Effector CD4-positive, alpha-beta T cell (primary cell): ENCODE measurements around the gene DTNA.

Experiments used
- DNase-seq: peaks from one replicate; pipeline ENCODE4 v3.0.0-alpha.2; 2020

DTNA gene

DNA sequence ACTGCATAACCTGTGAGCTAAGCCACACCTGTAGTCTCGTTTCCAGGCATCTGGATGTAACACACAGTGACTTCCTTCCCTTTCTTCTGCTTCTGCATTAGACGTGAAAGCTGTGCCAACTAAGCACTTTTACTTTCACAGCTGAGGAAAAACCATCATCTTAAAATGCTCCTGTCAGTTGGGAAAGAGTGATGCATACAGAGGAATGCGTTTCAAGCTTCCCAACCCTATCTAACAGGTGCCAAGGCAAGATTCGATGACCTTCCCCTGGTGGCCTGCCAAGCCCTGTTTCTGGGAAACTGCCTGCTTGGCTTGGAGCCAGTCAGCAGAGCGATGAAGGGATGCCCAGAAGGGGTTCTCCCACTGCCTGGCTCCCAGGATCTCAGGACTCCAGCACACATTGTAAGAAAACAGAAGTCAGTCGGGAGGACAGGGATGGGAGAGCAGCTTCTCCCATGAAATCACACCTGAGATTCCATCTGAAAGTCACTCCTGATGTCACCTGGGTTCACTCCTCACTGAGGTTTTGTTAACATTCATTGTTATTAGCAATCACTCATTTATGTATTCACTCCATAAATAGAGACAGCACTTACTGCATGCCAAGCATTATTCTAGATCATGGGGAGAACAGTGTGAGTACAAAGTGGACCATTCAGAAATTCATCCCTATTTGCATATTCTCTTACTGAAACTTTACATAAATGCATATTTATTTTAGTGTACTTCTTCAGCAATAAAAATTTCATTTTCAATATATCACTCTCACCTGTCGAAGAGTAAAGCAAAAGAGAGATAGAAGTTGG is 64.1 kb downstream of the DTNA start:
- DNase-seq: no peak

DNA sequence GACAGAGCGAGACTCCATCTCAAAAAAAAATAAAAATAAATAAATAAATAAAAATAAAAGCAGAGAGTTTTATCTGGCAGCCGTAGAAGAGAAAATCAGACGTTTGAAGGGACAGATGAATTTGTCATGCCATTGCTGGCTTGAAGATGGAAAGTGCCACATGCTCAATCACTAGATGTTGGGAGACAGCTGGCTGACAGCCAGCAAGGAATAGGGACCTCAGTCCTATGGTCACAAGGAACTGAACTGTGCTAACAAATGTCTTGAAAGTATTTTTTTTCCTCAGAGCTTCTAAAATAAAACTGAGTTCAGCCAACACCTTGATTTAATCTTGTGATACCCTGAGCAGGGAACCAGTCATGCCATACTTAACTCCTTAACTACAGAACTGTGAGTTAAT is 65.4 kb downstream of the DTNA start:
- DNase-seq: no peak

DNA sequence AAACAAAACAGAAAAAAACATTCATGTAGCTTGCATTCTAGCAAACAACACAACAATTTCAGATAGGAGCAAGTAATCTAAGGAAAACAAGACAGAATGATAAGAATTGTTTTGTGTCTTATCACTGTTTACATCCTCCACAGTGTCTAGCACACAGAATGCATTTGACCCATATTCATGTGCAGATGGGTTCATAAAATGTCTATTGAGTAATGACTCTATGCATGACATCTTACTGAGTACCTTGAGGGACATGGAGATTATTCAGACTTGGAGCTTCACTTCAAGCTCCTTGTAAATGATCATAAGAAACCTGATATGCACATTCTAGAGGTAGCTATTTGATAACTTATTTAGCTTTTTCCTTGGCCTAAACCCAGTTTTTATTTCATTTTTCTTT is 69.0 kb downstream of the DTNA start:
- no peak for DNase-seq

DNA sequence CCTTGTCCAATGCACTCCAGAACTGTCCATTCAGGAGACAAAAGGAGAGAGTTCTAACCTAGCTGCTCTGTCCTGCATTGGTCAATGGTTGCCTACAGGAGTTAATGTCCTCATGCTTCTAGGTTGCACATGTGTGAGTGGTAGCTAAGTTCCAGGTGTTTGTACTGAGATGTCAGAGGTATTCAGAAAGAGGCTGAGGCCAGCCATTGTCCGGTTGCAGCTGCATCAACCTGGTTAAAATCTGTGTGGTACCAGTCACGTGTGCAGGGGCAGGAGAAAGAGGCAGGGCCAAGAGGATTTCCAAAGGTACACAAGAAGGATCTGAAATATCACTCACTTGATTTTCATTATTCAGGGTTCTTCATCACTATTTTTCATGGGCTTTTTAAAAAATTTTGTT is 70.8 kb downstream of the DTNA start:
- no peak for DNase-seq

DNA sequence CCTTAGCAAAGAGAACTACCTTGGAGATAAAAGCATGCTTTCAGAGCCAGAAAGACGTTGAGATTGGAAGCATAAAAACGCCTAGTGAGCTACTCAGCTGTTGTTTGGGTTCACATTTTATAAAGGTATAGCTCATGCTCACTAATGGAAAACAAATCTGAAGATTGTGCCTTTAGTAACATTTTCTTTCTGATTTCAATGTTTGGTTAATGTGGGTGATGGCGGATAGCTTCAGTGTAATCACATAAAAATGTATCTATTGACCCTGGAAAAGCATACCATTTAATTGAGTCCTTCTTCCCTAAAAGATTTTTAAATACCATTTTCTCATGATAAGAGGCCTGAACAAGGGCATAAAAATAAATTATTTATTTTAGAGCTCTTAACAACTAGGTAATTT is 73.4 kb downstream of the DTNA start:
- DNase-seq: no peak

DNA sequence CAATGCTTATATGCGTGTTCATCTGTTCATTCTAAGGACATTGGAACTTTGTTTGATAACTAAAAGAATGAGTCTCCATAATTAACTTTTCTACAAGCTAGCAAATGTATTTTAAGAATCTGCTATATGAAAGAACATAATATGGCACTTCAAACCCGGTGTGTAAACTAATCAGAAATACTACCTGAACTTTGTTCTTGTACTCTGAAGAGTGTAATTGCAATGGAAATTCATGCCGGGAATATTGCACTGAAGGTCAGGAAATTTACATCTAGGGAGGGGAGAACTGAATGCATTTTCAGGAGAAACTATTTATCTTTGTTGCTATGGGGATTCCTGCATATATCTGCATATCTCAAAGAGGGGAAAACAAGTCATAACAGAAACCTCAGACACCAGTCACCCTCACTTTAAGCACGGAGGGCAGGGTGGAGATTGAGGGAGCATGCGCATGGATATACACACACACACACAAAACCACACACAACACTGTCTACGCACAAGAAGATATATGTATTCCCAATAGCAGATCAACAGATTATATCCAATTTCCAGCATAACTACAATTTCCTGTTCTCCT is 76.2 kb downstream of the DTNA start:
- no peak for DNase-seq

DNA sequence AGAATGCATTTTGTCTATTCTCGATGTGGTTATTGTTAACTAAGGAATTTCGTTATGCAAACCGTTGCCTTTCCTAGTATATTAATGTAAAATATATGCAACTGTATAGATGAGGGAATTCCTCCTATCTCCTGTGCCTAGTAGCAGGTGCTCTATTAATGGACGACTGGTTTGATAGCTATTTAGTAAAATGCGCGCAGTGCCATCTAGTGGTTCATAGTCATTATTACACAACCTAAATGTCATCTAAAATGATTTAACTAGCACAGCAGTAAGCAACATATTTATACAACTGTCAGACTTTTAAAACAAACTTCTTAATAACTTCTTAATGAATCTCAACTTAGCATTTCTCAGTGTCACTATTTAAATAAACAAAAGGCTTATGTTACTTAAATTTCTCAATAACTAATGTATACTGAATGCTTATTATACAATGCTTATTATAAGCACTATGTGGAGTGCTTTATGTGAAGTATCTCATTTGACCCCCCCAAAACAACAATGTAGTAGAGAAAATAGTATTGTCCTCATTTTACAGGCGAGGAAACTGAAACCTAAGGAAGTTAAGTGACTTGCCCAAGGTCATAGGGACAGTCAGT is 77.9 kb downstream of the DTNA start:
- peak; percentile 2 for DNase-seq

DNA sequence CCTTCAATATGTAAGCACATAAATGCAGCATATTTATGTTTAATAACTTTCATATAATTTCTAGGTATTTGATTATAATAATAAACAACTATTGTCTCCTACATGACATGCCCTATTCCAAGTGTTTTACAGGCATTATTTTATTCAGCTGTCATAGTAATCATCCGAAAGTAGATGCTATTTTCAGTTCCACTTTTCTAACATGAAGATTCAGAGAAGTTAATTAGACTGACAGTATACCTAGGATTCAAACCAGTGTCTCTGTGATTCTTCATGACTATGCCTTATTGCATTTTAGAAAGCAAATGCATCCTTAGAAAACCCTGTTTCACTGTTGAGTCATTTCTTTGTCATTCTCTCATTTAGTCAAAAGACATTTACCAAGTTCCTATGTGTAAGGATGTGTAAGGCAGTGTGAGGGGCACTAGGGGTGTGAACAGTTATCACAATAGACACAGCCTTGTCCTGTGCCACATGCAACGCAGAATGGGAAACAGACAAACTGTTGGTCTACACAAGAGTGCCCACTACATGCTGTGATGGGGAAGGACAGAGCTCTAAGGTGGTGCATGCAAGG is 79.8 kb downstream of the DTNA start:
- DNase-seq: no peak

DNA sequence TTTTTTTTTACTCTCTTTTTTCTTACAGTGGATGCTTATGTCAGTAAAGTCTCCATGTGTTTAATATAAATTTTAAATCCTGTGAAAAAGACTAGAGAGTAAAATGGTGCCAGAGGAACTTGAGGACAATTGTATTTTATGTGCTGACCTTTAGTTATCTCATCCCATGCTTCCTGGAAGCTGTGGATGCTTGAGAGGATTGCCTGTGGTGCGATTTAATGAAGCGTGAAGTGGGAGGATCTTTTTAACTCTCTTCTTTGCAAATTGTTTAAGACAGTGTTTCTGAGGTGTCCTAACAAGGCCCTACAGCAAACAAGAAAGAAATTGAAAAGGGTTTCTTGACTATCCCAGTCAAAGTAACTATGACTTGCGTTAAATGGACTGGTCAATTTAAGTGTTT is 84.2 kb downstream of the DTNA start:
- DNase-seq: no peak

DNA sequence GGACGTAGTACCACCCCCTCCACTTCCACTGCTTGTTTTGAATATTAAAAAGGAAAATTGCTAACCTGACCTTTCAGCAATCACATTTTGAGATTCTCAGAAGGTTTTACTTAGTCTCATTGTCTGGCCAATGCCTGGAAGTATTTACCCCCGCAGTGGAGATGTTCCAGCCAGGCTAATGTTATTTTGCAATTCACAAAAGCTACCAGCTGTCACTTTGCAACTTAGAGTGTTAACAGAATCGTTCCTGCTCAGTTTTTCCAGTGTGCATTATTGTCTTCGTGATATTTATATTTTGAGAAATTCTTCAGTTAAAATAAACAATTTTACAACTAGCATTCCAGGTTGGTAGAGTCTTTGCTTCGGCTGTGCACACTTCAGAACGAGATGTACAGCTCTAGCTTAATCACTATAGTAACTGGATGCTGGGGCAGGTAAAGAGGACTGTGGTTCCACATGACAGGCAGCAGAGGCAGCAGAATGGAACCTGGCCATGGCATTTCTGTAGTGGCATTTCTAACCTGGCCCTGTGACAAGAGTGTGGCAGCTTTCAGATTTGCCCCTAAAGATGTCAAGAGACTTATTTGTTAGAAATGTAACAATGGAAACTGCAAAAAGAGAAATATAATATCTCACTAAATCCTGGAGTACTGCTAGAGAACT is 85.1 kb downstream of the DTNA start:
- no peak for DNase-seq

DNA sequence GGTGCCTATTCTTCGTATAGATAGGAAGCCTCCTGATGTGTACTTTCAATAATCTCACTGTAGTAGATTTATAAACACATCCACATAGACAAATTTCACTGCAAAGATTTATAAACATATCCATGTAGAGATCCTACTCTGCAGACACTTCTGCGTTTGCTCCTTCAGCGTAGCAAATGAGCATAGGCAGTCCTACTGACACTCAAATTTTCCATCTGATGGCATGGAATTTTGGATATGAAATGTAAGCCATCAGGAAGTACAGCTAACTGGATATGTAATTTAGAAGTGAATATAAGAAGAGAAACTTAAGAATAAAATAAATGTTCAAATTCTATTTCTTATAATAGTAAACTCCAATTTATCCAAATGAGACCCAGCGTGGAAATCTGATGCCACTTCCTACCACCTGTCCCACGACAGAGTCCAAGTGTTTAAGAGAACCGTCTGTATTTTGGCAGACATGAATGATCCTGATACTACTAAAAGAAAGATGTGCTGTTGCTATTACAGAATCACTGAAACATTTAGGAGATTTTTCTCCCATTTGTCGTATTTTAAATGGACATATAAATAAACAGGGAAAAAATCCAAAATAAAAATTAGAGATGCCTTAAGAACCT is 86.0 kb downstream of the DTNA start:
- DNase-seq: no peak

DNA sequence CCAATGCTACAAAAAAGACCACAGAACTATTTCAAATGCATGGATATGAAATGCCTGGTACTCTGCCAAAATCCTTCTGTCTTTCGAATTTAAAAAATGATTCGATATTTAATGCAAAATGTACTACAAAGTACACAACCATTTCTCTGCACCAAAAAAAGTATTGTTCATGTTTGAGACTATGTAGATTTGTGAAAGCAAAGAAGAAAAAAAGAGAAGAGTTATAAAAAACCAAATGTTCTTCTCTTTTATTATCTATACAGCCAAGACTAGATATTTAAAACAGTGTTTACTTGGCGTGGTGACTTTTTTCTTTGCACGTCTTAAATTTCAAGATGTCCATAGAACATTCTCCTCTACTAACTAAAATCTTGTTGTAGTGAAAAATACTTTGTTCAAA is 89.2 kb downstream of the DTNA start:
- DNase-seq: no peak

DNA sequence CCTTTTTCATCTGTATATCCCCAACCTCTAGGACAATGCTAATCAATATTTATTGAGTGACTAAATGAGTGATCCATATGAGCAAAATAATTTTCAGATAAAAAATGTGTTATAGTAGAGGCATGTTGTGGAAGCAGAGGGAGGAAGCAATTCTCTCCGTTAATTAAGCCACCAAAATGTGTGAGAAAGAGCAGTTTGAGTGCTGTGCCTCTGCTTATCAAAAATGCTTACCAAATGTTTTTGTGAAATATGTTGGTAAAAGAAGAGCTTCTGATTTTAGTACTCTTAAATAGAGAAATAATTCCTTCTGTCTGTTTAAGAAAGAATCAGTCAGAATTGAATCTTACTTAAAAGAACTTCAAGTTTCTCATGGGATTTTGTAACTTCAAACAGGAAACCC is 90.3 kb downstream of the DTNA start:
- no peak for DNase-seq

DNA sequence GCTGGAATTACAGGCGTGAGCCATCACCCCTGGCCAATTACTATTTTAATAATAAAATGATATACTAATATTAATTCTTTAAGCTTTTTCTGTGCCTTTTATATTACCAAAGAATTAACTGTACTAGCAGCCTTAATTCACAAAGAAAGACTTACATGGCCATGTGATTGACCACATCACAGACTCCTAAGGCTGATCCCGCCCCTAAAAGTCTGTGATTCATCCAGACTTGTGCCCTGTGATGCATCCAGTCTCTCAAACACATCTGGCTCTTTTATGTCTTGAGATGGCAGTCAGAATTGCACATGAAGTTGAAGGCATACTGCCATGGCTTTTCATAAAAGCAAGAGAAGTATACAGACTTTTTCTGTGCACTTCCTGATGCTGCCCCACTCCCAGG is 91.7 kb downstream of the DTNA start:
- DNase-seq: no peak

DNA sequence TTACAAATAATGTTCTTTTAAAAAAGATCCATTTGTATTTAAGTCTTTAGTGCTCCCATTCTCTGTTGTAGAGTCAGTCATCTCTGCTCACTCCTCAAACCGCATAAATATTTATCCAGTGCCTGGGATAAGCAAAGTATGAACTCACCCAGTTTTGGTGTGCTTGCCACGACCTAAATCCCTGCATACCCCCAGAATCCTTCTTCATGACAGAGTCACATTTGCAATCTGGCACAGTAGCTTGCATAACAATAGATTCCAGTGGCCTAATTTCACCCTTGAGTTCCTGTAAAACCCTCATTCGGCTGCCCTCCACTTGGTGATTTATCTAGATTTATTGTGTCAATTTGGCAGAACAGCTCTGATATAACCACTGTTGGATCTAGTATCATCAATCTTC is 92.9 kb downstream of the DTNA start:
- no peak for DNase-seq

DNA sequence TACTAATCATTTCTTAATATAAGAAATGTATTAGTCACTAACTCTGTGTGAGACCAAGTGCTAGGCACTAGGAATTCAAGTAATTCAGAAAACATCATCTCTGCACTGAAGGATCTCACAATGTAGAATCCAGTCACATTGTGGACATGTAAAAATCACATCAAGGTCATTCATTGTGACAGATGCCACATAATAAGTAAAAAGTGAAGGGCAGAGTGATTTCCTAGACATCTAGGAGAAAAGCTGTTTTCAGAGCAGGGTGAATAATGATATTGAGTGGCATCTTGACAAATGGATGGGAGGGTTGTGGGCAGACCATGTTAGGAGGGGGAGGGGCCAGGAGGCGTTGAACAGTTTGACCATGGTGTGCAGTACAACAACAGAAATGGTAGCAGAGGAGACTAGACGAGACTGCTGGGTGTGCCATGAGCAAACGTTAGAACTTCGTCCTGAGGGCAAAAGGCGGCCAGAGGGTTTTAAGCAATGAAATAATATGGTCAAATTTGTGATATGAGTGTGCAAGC is 93.8 kb downstream of the DTNA start:
- DNase-seq: no peak

DNA sequence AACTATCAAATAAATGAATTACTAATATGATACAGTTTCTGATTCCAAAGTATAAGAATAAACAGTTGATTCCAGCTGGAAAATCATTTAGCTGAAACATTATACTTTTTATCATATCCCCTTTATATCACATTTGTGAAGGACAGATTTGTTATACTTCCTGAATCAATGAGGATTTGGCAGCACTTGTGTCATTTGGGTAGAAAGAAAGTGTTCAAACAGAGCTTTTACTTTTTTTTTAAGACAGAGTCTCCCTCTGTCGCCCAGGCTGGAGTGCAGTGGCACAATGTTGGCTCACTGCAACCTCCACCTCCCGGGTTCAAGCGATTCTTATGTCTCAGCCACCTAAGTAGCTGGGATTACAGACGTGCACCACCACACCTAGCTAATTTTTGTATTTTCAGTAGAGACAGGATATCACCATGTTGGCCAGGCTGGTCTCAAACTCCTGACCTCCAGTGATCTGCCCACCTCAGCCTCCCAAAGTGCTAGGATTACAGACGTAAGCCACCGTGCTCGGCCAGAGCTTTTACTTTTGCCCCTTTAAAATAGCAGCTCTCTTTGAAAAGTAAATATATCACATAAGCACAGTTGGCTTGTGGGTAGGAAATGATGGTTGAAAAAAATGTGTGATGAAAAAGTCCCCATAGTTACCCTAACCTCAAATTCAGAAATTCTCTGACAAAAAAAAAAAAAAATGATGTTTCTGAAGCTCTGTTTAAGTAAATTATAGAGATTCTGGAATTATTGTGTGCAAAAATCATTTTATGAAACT is 95.2 kb downstream of the DTNA start:
- DNase-seq: no peak

DNA sequence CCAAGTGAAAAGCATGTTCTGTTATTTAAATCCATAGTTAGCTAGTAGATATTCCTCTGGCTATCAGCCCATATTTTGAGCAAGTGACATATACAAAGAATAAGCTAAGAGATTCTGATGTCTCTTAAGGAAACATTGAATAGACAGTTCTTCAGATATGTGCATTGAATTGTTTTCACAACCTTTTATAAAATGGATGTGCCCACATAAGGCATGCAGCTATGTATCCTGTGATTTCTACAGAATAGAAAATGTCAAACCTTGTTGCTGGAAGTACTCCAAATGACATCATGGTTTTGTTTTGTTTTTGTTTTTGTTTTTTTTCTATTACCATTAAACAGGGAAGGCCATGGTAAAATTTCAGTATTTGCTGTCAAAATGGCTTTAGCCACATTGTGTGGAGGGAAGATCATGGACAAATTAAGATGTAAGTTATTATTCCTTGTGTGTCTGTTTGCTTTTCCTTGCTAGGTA is 95.8 kb downstream of the DTNA start:
- no peak for DNase-seq

DNA sequence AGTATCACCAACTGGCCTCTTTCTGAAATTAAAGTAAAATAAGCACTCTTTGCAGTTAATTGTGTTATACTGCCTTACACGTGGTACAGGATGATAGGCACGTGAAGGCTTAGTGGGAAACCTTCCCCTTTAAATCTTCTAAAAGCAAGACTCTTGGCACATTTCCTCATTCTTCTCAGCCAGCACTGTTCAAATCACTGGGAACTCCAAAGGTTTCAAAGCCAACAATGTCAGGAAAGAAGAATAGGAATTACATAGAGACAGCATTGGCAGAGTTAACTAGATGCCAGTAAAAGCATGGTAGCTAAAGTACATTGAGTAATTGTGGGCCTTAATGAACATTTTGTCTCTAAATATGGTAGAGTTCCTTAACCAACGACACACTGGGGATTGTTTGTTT is 96.4 kb downstream of the DTNA start:
- DNase-seq: no peak

DNA sequence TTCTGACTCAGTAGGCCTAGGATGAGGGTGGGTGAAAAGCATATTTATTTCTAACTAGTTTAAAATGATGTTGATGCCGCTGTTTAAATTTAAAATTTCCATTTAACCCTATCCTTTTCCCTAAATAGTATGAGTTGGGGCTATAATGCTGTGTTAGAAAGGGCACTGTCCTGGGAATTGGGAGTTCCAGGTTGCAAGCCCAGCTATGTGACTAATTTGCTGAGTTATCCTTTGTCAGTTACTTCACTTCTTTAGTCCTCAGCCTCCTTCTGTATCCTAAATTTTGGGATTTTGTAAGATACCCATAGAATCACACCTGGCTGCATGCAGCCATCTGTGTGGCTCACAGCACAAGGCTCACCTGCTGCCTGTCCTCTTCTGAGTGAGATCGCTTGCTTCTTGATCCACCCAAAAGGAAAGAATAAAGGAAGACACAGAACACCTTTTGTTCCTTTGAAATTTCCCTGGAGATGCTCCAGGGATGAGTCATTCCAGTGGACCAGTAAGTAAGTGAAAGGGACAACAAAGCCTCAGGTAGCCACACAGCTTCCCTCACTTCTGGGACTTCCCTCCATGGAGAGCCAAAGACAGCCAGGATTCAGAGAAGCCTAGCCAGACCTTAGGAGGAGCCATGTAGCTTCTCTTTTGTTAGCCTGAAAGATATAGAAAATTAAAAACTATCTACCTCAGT is 97.2 kb downstream of the DTNA start:
- DNase-seq: no peak

DNA sequence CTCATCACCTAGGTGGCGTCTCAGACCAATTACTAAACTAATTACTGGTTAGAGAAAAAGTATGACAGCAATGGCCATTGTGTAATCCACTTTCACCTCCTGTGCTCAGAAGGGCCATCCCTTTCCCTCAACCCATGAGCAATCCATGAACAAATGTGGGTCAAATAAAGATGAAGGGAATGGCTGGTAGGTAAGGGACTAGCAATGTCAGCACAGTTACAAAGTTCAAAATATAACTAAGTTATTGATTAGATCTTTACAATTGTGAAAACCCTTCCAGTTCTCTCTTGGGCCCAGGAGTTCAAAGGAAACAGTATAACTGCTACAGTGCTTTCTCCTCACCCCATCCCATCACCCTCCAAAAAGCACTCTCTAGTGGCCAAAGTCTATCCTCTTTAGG is 98.3 kb downstream of the DTNA start:
- no peak for DNase-seq
